Skin epidermis (tissue), 12 donors: ENCODE results near the gene ZFX.

Experiments used
- H3K27ac ChIP-seq, 21 experiments: fragments of 200-600 bp; sonication (generic) in 11 of 21; one replicate each; pipeline ENCODE4 v1.5.0; 2020; ENCODE audit warnings: mild to moderate bottlenecking in 3 of 21, inconsistent platforms in 2 of 21, moderate library complexity in 2 of 21
- H3K4me3 ChIP-seq, 7 experiments: fragments of 200-600 bp; sonication (generic) in 2 of 7; one replicate each; pipeline ENCODE4 v1.5.0; 2020; ENCODE audit warnings: inconsistent platforms in 2 of 7, mild to moderate bottlenecking in 2 of 7, moderate library complexity in 1 of 7

The ZFX gene

GRCh38 chrX:24190500-24191156, 41.1 kb downstream of the ZFX start:
- peak overlapping the region in 1 of 21 experiments; percentile 5 for H3K27ac ChIP-seq
- H3K4me3 ChIP-seq: no peak overlapping the region

- H3K27ac ChIP-seq: no peak overlapping the region
- H3K4me3 ChIP-seq: no peak overlapping the region
Observed at GRCh38 chrX:24196509-24196908, 47.0 kb downstream of the ZFX start.

GRCh38 chrX:24198101-24198500, 48.6 kb downstream of the ZFX start:
- H3K4me3 ChIP-seq: no peak overlapping the region
- H3K27ac ChIP-seq: no peak overlapping the region

- Histone ChIP-seq H3K27ac (no peak overlapping the region), H3K4me3 (no peak overlapping the region)
Observed at GRCh38 chrX:24200133-24200532, 50.6 kb downstream of the ZFX start.

- H3K4me3 ChIP-seq: no peak overlapping the region
- H3K27ac ChIP-seq: peak overlapping the region in 1 of 21 experiments; percentile 37
Observed at GRCh38 chrX:24201216-24201615, 51.7 kb downstream of the ZFX start.

GRCh38 chrX:24202465-24203031, 53.0 kb downstream of the ZFX start:
- H3K4me3 ChIP-seq: no peak overlapping the region
- H3K27ac ChIP-seq: no peak overlapping the region

- no peak overlapping the region for H3K27ac ChIP-seq
- no peak overlapping the region for H3K4me3 ChIP-seq
Observed at GRCh38 chrX:24203072-24203808, 53.7 kb downstream of the ZFX start.

GRCh38 chrX:24204331-24204730, 54.8 kb downstream of the ZFX start:
- Histone ChIP-seq H3K4me3 (no peak overlapping the region), H3K27ac (no peak overlapping the region)

- H3K4me3 ChIP-seq: no peak overlapping the region
- H3K27ac ChIP-seq: no peak overlapping the region
Observed at GRCh38 chrX:24204958-24205357, 55.4 kb downstream of the ZFX start.

- Histone ChIP-seq H3K27ac (no peak overlapping the region), H3K4me3 (no peak overlapping the region)
Observed at GRCh38 chrX:24207826-24208225, 58.3 kb downstream of the ZFX start.

GRCh38 chrX:24208496-24209240, 59.1 kb downstream of the ZFX start:
- Histone ChIP-seq H3K27ac (no peak overlapping the region), H3K4me3 (no peak overlapping the region)

- Histone ChIP-seq H3K4me3 (no peak overlapping the region), H3K27ac (no peak overlapping the region)
Observed at GRCh38 chrX:24210190-24210589, 60.7 kb downstream of the ZFX start.

GRCh38 chrX:24214568-24214967, 65.0 kb downstream of the ZFX start:
- Histone ChIP-seq H3K4me3 (no peak overlapping the region), H3K27ac (peak overlapping the region in 1 of 21 experiments; percentile 35)

GRCh38 chrX:24215272-24215671, 65.7 kb downstream of the ZFX start:
- Histone ChIP-seq H3K27ac (peak overlapping the region in 2 of 21 experiments; percentile 7 to 35), H3K4me3 (no peak overlapping the region)

- no peak overlapping the region for H3K4me3 ChIP-seq
- no peak overlapping the region for H3K27ac ChIP-seq
Observed at GRCh38 chrX:24216037-24216436, 66.5 kb downstream of the ZFX start.

- no peak overlapping the region for H3K27ac ChIP-seq
- no peak overlapping the region for H3K4me3 ChIP-seq
Observed at GRCh38 chrX:24216827-24217226, 67.3 kb downstream of the ZFX start.

- no peak overlapping the region for H3K27ac ChIP-seq
- H3K4me3 ChIP-seq: no peak overlapping the region
Observed at GRCh38 chrX:24219320-24219719, 69.8 kb downstream of the ZFX start.

GRCh38 chrX:24221872-24222271, 72.3 kb downstream of the ZFX start:
- Histone ChIP-seq H3K27ac (no peak overlapping the region), H3K4me3 (no peak overlapping the region)

GRCh38 chrX:24225265-24225664, 75.7 kb downstream of the ZFX start:
- no peak overlapping the region for H3K4me3 ChIP-seq
- no peak overlapping the region for H3K27ac ChIP-seq

- H3K4me3 ChIP-seq: no peak overlapping the region
- no peak overlapping the region for H3K27ac ChIP-seq
Observed at GRCh38 chrX:24226176-24226575, 76.6 kb downstream of the ZFX start.

GRCh38 chrX:24228596-24228995, 79.1 kb downstream of the ZFX start:
- no peak overlapping the region for H3K27ac ChIP-seq
- no peak overlapping the region for H3K4me3 ChIP-seq
